Astrocyte (in vitro differentiated cells and primary cell): ENCODE results near the gene CREB3L1. TPM values are rescaled to one million over a fixed set of nuclear protein-coding genes. Genes with fewer than 3 reads are reported as not detected.

ENCODE experiments used
- DNase-seq: peaks from one replicate; pipeline ENCODE4 v3.0.0-alpha.2; 2010; ENCODE audit warnings: low read depth
- FAIRE-seq: peaks from 2 replicates; lab custom pipeline; 2011; peaks lifted over from hg19 to GRCh38; lab: Jason Lieb, UNC
- H2AFZ ChIP-seq: 2 replicates; pipeline ENCODE4 v1.6.0; 2012; ENCODE audit warnings: low read depth, low read length, inconsistent platforms
- H3K27ac ChIP-seq: 2 replicates; pipeline ENCODE4 v1.5.1; 2011; ENCODE audit warnings: low read depth, low read length, inconsistent platforms
- H3K27me3 ChIP-seq: 2 replicates; pipeline ENCODE4 v1.6.0; 2011; ENCODE audit warnings: low read length, inconsistent platforms; ENCODE audit not compliant: insufficient read depth
- H3K36me3 ChIP-seq: 2 replicates; pipeline ENCODE4 v1.5.1; 2011; ENCODE audit warnings: low read length, inconsistent platforms; ENCODE audit not compliant: insufficient read depth
- H3K4me1 ChIP-seq: 2 replicates; pipeline ENCODE4 v1.5.1; 2011; ENCODE audit warnings: low read length, inconsistent platforms; ENCODE audit not compliant: insufficient read depth
- H3K4me2 ChIP-seq: 2 replicates; pipeline ENCODE4 v1.6.0; 2012; ENCODE audit warnings: low read length, inconsistent platforms
- H3K4me3 ChIP-seq: 2 replicates; pipeline ENCODE4 v1.5.1; 2011; ENCODE audit warnings: low read depth, mild to moderate bottlenecking, low read length, inconsistent platforms; ENCODE audit not compliant: insufficient read depth
- H3K79me2 ChIP-seq: 2 replicates; pipeline ENCODE4 v1.6.0; 2012; ENCODE audit warnings: mild to moderate bottlenecking, low read length, inconsistent platforms; ENCODE audit not compliant: insufficient read depth
- H3K9ac ChIP-seq: 2 replicates; pipeline ENCODE4 v1.6.0; 2012; ENCODE audit warnings: mild to moderate bottlenecking, low read length, inconsistent platforms
- H3K9me3 ChIP-seq: 2 replicates; pipeline ENCODE4 v1.5.1; 2012; ENCODE audit warnings: low read depth, mild to moderate bottlenecking, low read length, inconsistent platforms; ENCODE audit not compliant: insufficient read depth
- H4K20me1 ChIP-seq: 2 replicates; pipeline ENCODE4 v1.6.0; 2012; ENCODE audit warnings: low read length, inconsistent platforms; ENCODE audit not compliant: insufficient read depth
- H3K27ac Mint-ChIP-seq: one replicate; pipeline ENCODE4 v1.8.0; 2021; ENCODE audit warnings: mild to moderate bottlenecking, mixed read lengths; ENCODE audit not compliant: unreplicated experiment
- H3K27me3 Mint-ChIP-seq: one replicate; pipeline ENCODE4 v1.8.0; 2021; ENCODE audit warnings: low read depth, mixed read lengths; ENCODE audit not compliant: unreplicated experiment
- H3K36me3 Mint-ChIP-seq: one replicate; pipeline ENCODE4 v1.8.0; 2021; ENCODE audit warnings: low read depth, mixed read lengths; ENCODE audit not compliant: unreplicated experiment
- H3K4me1 Mint-ChIP-seq: one replicate; pipeline ENCODE4 v1.8.0; 2021; ENCODE audit warnings: low read depth, mixed read lengths; ENCODE audit not compliant: unreplicated experiment
- H3K4me3 Mint-ChIP-seq: one replicate; pipeline ENCODE4 v1.8.0; 2021; ENCODE audit warnings: mild to moderate bottlenecking, moderate library complexity, mixed read lengths; ENCODE audit not compliant: unreplicated experiment
- H3K9me3 Mint-ChIP-seq: one replicate; pipeline ENCODE4 v1.8.0; 2021; ENCODE audit warnings: mild to moderate bottlenecking, mixed read lengths; ENCODE audit not compliant: unreplicated experiment
- CTCF ChIP-seq: IDR thresholded peaks from 2 replicates; pipeline ENCODE4 v1.5.1; 2011; ENCODE audit warnings: low read depth, mild to moderate bottlenecking, inconsistent platforms, low read length, moderate library complexity; ENCODE audit not compliant: insufficient read depth
- EZH2 ChIP-seq: IDR thresholded peaks from 2 replicates; pipeline ENCODE4 v1.6.1; 2012; ENCODE audit warnings: mild to moderate bottlenecking, low read length, inconsistent platforms; ENCODE audit not compliant: insufficient read depth
- total RNA-seq: library from RNA; stranded (reverse); gene quantifications from 2 replicates; pipeline ENCODE4 v1.2.1, GENCODE V29; 2021

Gene CREB3L1
- total RNA-seq, 1 donor from 2014 or later, result 324 TPM

GRCh38 chr11:46247090-46247489 lies 30.4 kb upstream of the CREB3L1 start:
- Histone ChIP-seq H3K9ac (no peak overlapping the region), H3K79me2 (no peaks in the 10 kb centered on the region), H3K27ac (peak overlapping the region; percentile 99), H3K4me3 (no peak overlapping the region), H3K9me3 (no peaks in the 10 kb centered on the region), H3K4me2 (no peak overlapping the region), H3K27me3 (no peaks in the 10 kb centered on the region), H4K20me1 (no peaks in the 10 kb centered on the region), H2AFZ (no peak overlapping the region), H3K36me3 (no peaks in the 10 kb centered on the region), H3K4me1 (peaks cover 45% of the 10 kb centered on the region)
- DNase-seq (peak; percentile 52), FAIRE-seq (no peak)
- peaks cover 57% of the 10 kb centered on the region for H3K4me1 Mint-ChIP-seq
- H3K9me3 Mint-ChIP-seq, result no peaks in the 10 kb centered on the region
- TF ChIP-seq EZH2 (no peak), CTCF (no peak)
- peak overlapping the region; percentile 100 for H3K27ac Mint-ChIP-seq
- H3K27me3 Mint-ChIP-seq, result no peaks in the 10 kb centered on the region
- H3K36me3 Mint-ChIP-seq, result peaks cover 2% of the 10 kb centered on the region
- H3K4me3 Mint-ChIP-seq, result no peak overlapping the region

GRCh38 chr11:46247659-46248058 lies 29.8 kb upstream of the CREB3L1 start:
- Mint-ChIP-seq H3K27me3 (no peaks in the 10 kb centered on the region), H3K36me3 (peaks cover 2% of the 10 kb centered on the region), H3K4me1 (peaks cover 54% of the 10 kb centered on the region), H3K4me3 (no peak overlapping the region), H3K9me3 (no peaks in the 10 kb centered on the region), H3K27ac (peak overlapping the region; percentile 100)
- H3K79me2 ChIP-seq, result no peaks in the 10 kb centered on the region
- H2AFZ ChIP-seq, result no peak overlapping the region
- DNase-seq (no peak), FAIRE-seq (no peak)
- H3K27me3 ChIP-seq, result no peaks in the 10 kb centered on the region
- no peaks in the 10 kb centered on the region for H3K36me3 ChIP-seq
- no peaks in the 10 kb centered on the region for H3K9me3 ChIP-seq
- peak overlapping the region; percentile 99 for H3K27ac ChIP-seq
- H3K4me2 ChIP-seq, result peak overlapping the region; percentile 46
- no peaks in the 10 kb centered on the region for H4K20me1 ChIP-seq
- no peak overlapping the region for H3K4me3 ChIP-seq
- H3K4me1 ChIP-seq, result peaks cover 43% of the 10 kb centered on the region
- H3K9ac ChIP-seq, result peak overlapping the region; percentile 74
- no peak for TF ChIP-seq EZH2
- TF ChIP-seq CTCF, result peak; percentile 24

- no peak overlapping the region for H3K4me3 Mint-ChIP-seq
- H3K4me1 Mint-ChIP-seq, result peaks cover 50% of the 10 kb centered on the region
- no peak for FAIRE-seq
These were observed 29.0 kb upstream of the CREB3L1 start for GRCh38 chr11:46248289-46249102.

More at GRCh38 chr11:46248289-46249102, 29.0 kb upstream of the CREB3L1 start:
- peaks cover 2% of the 10 kb centered on the region for H3K36me3 Mint-ChIP-seq
- Histone ChIP-seq H3K4me3 (no peak overlapping the region), H3K36me3 (no peaks in the 10 kb centered on the region), H3K4me1 (peaks cover 36% of the 10 kb centered on the region), H3K27me3 (no peaks in the 10 kb centered on the region), H3K4me2 (peak overlapping the region; percentile 46), H2AFZ (peak overlapping the region; percentile 39), H3K79me2 (no peaks in the 10 kb centered on the region), H3K9me3 (no peaks in the 10 kb centered on the region), H3K27ac (peak overlapping the region; percentile 99), H4K20me1 (no peaks in the 10 kb centered on the region), H3K9ac (peak overlapping the region; percentile 74)
- H3K27ac Mint-ChIP-seq, result peak overlapping the region; percentile 100
- TF ChIP-seq EZH2 (no peak), CTCF (no peak)
- peak; percentile 98 for DNase-seq
- H3K9me3 Mint-ChIP-seq, result no peaks in the 10 kb centered on the region
- no peaks in the 10 kb centered on the region for H3K27me3 Mint-ChIP-seq
